Activated T-helper 17 cell treated with anti-CD3 and anti-CD28 coated beads, Interleukin-2, amount 50 U/mL, for 72 hours (primary cell): ENCODE data around the gene GLT6D1. TPM values are rescaled to one million over a fixed set of nuclear protein-coding genes. Genes with fewer than 3 reads are reported as not detected.

Source experiments
- ATAC-seq: fragments of 150-1000 bp; cut with Tn5 transposase; replicated peaks from 2 replicates; pipeline ENCODE4 v1.10.0; 2021; ENCODE audit warnings: mild to moderate bottlenecking, moderate library complexity
- H3K27ac Mint-ChIP-seq: one replicate; pipeline ENCODE4 v1.8.0; 2022; ENCODE audit warnings: mixed read lengths
- H3K27me3 Mint-ChIP-seq: one replicate; pipeline ENCODE4 v1.8.0; 2022; ENCODE audit warnings: mixed read lengths
- H3K36me3 Mint-ChIP-seq: one replicate; pipeline ENCODE4 v1.8.0; 2022; ENCODE audit warnings: low read depth, mild to moderate bottlenecking, mixed read lengths
- H3K4me1 Mint-ChIP-seq: one replicate; pipeline ENCODE4 v1.8.0; 2022; ENCODE audit warnings: mixed read lengths
- H3K4me3 Mint-ChIP-seq: one replicate; pipeline ENCODE4 v1.8.0; 2022; ENCODE audit warnings: mild to moderate bottlenecking, mixed read lengths
- H3K9me3 Mint-ChIP-seq: one replicate; pipeline ENCODE4 v1.8.0; 2022; ENCODE audit warnings: mixed read lengths
- total RNA-seq, 2 donors: library from RNA; stranded (reverse); gene quantifications; one replicate each; pipeline ENCODE4 v1.2.3, GENCODE V29; 2022

Gene GLT6D1
- total RNA-seq, 2 donors from 2014 or later = not detected

DNA sequence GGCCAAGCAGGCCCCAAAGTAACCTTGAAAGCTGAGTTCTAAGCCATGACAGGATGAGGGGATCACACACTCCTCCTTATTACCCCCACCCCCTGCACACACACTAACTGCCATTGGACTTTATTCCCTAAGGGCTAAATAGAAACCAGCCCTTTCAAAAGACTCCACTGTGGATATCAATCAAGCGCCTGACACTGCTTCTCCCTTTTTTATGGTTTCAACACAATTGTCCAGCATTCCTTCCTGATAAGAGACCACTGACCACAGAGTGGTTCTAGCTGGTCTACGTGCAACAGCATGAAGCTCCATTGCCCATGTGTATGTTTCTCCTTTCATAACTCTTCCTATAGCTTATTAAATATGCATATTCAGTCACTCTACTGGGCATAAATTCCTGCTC, 43.1 kb downstream of the GLT6D1 start:
- no peak overlapping the region for H3K27ac Mint-ChIP-seq
- H3K9me3 Mint-ChIP-seq = no peaks in the 10 kb centered on the region
- no peaks in the 10 kb centered on the region for H3K4me1 Mint-ChIP-seq
- peaks cover 27% of the 10 kb centered on the region for H3K27me3 Mint-ChIP-seq
- ATAC-seq = no peak
- no peaks in the 10 kb centered on the region for H3K36me3 Mint-ChIP-seq
- no peak overlapping the region for H3K4me3 Mint-ChIP-seq

DNA sequence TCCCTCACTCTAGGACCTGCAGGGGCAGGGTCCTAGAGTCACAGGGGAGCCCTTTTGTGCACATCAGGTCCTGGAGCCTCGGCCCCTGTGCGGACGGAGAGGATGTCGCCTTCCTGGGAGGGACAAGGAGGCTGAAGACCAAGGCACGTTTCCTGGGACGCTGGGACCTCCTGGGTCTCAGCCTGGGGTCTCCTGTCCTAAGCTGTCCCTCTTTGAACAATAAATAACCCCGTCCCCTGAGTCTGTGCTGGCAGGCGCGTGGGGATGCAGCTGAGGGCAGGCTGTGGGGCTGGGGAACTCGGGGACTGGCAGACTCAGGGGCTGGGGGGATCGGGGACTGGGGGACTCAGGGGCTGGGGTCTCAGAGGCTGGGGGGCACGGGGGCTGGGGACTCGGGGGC, 46.7 kb downstream of the GLT6D1 start:
- no peaks in the 10 kb centered on the region for H3K9me3 Mint-ChIP-seq
- H3K4me3 Mint-ChIP-seq = no peak overlapping the region
- H3K27ac Mint-ChIP-seq = no peak overlapping the region
- no peaks in the 10 kb centered on the region for H3K4me1 Mint-ChIP-seq
- peaks cover 24% of the 10 kb centered on the region for H3K27me3 Mint-ChIP-seq
- no peaks in the 10 kb centered on the region for H3K36me3 Mint-ChIP-seq
- no peak for ATAC-seq

DNA sequence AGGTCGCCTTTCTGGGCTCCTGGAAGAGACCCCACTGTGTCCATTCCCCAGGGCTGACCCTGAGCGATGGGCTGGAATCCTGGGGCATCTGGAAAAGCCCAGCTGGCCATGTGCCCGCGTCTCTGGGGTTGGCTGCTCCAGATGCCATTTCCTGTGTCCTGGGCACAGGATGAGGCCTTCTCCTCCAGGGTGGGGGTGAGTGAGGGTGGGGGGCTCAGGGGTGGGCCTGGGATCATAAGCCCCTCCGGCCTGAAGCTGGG, 47.1 kb downstream of the GLT6D1 start:
- no peak for ATAC-seq
- Mint-ChIP-seq H3K36me3 (no peaks in the 10 kb centered on the region), H3K4me3 (no peak overlapping the region), H3K9me3 (no peaks in the 10 kb centered on the region), H3K27ac (no peak overlapping the region), H3K27me3 (peaks cover 24% of the 10 kb centered on the region), H3K4me1 (no peaks in the 10 kb centered on the region)

DNA sequence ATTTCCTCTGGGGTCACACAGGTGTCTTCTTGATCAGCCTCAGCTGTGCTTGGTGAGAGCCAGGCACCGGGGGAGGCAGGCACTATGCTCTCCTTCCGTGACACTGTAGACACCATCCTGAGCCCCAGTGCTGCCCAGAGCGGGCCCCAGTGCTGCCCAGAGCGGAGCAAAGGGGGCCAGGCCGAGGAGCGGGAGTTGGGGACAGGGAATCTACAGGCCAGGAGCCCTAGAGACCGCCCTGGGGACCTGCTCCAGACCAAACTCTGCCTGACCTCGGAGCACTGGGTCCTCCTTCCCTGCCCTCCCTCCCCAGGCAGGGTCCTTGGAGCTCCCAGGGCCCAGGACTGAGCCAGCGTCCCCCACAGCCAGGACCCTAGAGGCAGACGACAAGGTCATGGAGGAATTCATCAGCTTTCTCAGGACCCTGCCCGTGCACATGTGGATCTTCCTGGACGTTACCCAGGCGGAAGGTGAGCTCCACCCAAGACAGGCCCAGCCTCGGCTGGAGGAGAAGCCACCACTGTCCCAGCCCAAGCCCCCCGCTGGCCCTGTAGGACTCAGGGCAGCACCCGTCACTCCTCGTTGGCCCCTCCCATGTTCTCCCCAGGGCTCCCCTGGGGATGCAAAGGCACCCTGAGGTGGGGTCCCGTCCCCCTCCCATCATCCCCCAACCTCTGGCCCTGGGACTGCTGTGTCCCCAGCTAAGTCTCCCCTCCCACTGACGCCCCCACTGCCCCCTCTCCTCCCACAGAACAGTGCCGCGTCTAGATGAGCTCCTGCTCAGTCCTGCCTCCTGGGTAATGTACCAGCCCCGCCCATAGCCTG, 47.6 kb downstream of the GLT6D1 start:
- H3K36me3 Mint-ChIP-seq = no peaks in the 10 kb centered on the region
- H3K4me3 Mint-ChIP-seq = no peak overlapping the region
- ATAC-seq = no peak
- no peak overlapping the region for H3K27ac Mint-ChIP-seq
- peaks cover 20% of the 10 kb centered on the region for H3K27me3 Mint-ChIP-seq
- no peaks in the 10 kb centered on the region for H3K9me3 Mint-ChIP-seq
- no peaks in the 10 kb centered on the region for H3K4me1 Mint-ChIP-seq

DNA sequence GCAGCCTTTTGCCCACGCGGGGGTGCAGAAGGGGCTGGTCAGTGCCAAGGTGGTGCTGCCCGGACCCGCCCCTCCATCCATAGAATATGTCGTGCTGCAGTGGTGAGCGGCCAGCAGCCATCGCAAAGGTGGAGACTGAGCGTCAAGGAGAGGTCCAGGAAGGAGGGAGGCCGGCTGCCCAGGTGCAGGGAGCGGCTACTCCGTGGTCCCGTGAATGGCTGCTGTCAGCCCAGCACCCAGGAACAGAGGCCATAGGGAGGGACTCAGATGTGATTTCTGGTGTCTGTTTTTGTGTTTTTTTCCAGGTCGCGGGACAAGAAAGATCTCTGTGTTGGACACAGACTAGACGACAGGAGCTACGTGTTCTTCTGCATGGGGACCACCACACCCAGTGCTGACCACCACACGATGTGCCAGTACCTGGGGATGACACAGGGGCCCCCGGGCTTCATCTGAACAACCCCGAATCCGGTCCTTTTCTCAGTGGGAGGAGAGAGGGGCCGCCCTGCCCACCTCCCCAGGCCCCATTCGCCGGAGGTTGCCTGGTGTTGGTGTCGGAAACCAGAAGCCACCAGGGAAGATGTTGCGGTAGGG, 48.8 kb downstream of the GLT6D1 start:
- ATAC-seq = no peak
- H3K36me3 Mint-ChIP-seq = no peaks in the 10 kb centered on the region
- H3K4me1 Mint-ChIP-seq = no peaks in the 10 kb centered on the region
- no peak overlapping the region for H3K4me3 Mint-ChIP-seq
- H3K27me3 Mint-ChIP-seq = peaks cover 16% of the 10 kb centered on the region
- no peak overlapping the region for H3K27ac Mint-ChIP-seq
- no peaks in the 10 kb centered on the region for H3K9me3 Mint-ChIP-seq

DNA sequence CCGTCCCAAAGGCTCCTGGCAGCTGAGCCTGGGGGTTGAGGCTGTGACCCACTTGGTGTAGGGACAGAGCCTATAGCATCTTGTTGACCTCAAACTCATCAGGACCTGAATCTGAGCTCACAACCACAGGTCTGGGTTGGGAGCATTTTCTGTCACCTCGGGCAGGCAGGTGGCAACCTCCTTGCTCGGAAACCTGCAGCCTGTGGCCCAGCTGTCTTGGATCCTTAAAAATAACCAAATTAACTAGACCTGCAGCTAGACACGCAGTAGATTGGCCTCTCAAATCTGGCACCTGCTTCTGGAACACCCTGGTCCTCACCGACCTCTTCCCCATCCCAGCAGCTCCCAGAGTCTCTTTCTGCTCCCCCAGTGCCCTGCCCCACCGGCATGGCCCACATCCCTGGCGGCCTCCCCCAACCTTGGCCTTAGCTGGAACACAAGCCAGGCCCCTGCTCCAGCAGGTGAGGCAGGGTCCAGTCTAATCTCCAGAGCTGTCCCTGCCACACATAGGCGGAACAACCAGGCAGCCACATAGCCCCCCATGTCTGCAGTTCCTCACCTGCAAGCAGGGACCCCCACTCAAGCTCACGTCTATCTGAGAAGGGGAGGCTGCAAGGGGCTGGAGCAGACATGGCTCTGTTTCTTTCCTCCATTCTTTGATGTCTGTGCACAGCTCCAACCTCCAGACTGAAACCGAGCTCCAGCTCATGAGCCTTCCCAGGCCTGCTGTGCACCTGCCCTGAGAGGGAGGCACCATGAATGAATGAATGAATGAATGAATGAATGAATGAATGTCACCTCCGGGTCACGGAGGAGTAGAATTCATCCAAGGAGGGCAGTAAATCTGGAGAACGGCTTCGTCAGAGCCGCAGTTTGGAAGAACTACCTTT, 49.5 kb downstream of the GLT6D1 start:
- no peak for ATAC-seq
- Mint-ChIP-seq H3K4me3 (no peak overlapping the region), H3K27ac (no peak overlapping the region), H3K4me1 (no peaks in the 10 kb centered on the region), H3K36me3 (no peaks in the 10 kb centered on the region), H3K9me3 (no peaks in the 10 kb centered on the region), H3K27me3 (peaks cover 16% of the 10 kb centered on the region)

DNA sequence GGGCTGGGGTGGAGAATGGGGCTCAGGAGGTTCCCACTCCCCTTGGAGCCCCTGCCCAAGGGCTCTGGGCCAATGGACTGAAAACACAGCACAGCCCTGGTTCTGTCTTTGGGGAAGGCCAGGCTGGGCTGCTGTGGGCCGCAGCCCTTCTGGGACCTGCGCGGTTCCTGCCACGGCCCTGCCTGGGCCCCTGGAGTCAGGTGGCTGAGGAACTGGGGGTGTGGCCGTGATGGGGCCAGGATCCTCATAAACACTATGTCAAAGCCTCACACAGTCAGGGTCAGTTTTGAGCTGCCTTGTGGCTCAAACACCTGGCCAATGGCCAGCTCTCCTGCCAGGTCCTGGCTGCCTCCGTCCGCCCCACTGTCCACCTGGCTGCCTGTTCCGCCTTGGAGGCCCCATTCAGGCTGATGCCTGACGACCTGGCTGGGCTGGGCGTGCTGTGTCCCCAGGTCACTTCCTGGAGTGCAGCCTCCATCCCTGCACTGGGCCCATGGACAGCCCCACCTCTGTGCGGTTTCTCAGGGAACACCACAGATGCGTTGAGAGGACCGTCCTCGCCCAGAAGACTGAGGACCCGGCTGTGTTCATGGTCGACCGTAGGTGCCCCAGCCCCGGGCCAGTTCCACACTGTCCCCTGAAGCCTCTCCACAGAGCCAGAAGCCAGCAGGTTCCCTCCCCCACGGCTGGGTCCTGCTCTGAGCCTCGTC, 50.3 kb downstream of the GLT6D1 start:
- H3K27ac Mint-ChIP-seq = no peak overlapping the region
- no peaks in the 10 kb centered on the region for H3K4me1 Mint-ChIP-seq
- H3K27me3 Mint-ChIP-seq = peaks cover 19% of the 10 kb centered on the region
- H3K9me3 Mint-ChIP-seq = no peaks in the 10 kb centered on the region
- H3K36me3 Mint-ChIP-seq = no peaks in the 10 kb centered on the region
- no peak for ATAC-seq
- H3K4me3 Mint-ChIP-seq = no peak overlapping the region

DNA sequence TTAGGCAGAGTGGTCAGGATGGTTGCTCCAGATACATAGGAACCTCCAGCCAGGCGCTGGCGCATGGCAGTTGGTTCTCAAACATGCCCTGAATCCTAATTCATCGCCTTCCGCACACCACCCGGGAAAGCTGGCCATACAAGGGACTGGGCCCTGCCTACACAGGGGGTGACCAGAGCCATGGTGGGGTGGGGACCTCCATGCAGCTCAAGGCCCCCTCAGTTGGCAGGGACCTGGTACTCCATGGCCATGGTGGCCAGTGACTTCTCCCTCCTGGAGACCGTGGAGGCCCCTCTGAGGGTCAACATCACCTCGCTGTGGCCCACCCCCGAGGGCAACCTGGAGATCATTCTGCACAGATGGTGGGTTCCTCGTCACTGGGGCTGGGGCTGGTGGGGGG, 51.0 kb downstream of the GLT6D1 start:
- no peaks in the 10 kb centered on the region for H3K4me1 Mint-ChIP-seq
- no peaks in the 10 kb centered on the region for H3K36me3 Mint-ChIP-seq
- H3K27me3 Mint-ChIP-seq = peaks cover 14% of the 10 kb centered on the region
- no peak overlapping the region for H3K27ac Mint-ChIP-seq
- ATAC-seq = no peak
- H3K4me3 Mint-ChIP-seq = no peak overlapping the region
- H3K9me3 Mint-ChIP-seq = no peaks in the 10 kb centered on the region

DNA sequence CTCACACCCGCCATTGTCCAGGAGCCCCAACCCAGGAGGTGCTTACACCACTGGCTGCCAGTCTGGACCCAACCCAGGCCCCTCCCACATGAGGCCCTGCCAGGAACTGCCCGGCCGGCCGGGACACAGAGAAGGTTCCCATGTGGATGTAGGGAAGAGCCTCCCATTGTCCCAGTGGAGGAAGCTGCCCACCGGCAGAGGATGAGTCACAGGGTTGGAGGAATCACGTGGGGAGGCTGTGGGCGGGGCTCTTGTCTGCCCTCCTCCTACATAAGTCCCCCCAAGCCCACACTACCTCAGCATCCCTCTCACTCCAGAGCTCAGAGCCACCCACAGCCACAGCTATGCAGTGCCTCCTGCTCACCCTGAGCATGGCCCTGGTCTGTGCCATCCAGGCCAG, 51.7 kb downstream of the GLT6D1 start:
- Mint-ChIP-seq H3K36me3 (no peaks in the 10 kb centered on the region), H3K4me1 (no peaks in the 10 kb centered on the region), H3K27ac (no peak overlapping the region), H3K4me3 (no peak overlapping the region), H3K27me3 (peaks cover 10% of the 10 kb centered on the region), H3K9me3 (no peaks in the 10 kb centered on the region)
- no peak for ATAC-seq

DNA sequence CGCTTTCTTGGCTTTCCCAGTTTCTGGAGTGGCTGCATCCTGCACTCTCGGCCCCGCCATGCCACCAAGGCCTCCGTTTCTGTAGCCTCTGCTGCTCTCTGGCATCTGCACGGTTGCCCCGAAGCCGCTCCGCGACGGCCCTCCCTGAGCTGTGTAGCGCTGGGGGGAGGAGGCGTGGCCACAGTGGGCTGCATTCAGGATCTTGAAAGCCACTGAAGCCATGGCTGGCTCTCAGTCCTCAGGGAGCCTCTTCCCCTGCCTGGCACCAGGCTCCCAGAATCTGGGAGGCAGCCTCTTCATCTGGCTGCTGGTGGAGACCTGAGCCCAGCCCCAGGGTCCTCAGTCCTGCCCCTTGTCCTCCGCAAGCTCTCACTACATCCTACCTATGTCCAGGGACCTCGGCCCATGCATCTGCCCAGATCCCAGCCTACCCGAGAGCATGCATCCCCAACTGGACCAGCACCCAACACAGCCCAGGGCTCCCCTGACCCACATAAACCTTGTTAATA, 52.7 kb downstream of the GLT6D1 start:
- Mint-ChIP-seq H3K27ac (no peak overlapping the region), H3K4me1 (no peaks in the 10 kb centered on the region), H3K9me3 (no peaks in the 10 kb centered on the region), H3K27me3 (peaks cover 12% of the 10 kb centered on the region), H3K4me3 (no peak overlapping the region), H3K36me3 (no peaks in the 10 kb centered on the region)
- no peak for ATAC-seq

DNA sequence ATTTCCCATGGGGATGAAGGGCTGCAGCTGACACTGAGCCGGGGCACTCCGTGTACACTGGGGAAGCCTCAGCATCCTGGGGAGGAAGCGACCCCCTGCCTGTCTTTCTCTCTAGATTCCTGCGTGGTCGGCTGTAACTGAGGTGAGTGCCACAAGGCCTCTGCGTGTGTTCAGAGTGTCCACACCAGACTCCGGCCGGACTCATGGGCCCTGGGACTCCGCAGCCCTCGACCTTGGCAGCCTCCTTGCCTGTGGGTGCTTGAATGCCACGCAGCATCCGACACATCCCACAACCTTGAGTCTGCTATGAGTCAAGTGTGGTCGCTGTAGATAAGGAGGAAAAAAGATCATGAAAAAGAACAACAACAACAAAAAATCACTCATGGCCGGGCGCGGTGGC, 54.4 kb downstream of the GLT6D1 start:
- no peaks in the 10 kb centered on the region for H3K4me1 Mint-ChIP-seq
- ATAC-seq = no peak
- no peak overlapping the region for H3K27ac Mint-ChIP-seq
- no peaks in the 10 kb centered on the region for H3K36me3 Mint-ChIP-seq
- peaks cover 9% of the 10 kb centered on the region for H3K27me3 Mint-ChIP-seq
- H3K9me3 Mint-ChIP-seq = no peaks in the 10 kb centered on the region
- H3K4me3 Mint-ChIP-seq = no peak overlapping the region

DNA sequence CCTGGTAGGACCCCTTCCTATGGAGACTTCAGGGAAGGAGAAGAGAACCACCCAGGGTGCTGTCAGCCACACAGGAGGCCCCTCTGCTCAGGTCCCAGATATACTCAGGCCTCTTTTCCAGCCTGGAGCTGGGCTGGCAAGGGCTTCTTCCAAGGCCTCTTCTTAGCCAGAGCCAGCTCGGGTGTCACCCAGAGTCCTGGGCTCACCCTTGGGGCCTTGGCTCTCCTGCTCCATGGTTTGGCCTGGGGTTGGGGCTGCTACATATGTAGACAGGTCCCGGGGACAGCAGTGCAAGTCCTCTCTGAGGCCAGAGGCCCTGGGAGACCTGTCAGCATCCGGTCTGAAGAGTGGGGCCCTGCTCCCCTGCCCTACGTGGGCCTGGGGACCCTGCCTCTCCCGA, 55.0 kb downstream of the GLT6D1 start:
- H3K27ac Mint-ChIP-seq = no peak overlapping the region
- H3K27me3 Mint-ChIP-seq = peaks cover 7% of the 10 kb centered on the region
- H3K9me3 Mint-ChIP-seq = no peaks in the 10 kb centered on the region
- H3K4me1 Mint-ChIP-seq = no peaks in the 10 kb centered on the region
- ATAC-seq = no peak
- H3K36me3 Mint-ChIP-seq = no peaks in the 10 kb centered on the region
- no peak overlapping the region for H3K4me3 Mint-ChIP-seq

DNA sequence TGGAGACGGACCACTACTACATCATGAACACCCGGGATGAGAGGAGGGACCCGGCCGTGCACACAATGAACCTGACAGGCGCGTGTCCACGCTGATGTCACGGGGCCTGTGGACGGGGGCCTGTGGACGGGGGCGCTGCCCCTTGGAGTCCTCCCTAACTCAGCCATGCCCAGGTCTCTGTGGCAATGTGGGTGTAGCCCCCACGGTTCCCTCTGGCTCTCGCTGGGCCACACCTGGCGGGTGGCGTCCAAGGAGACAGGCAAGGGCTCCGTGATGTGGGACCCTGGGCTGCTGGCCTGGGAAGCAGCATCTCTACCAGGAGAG, 55.7 kb downstream of the GLT6D1 start:
- Mint-ChIP-seq H3K27me3 (peaks cover 7% of the 10 kb centered on the region), H3K27ac (no peak overlapping the region), H3K4me3 (no peak overlapping the region), H3K36me3 (no peaks in the 10 kb centered on the region), H3K9me3 (no peaks in the 10 kb centered on the region), H3K4me1 (no peaks in the 10 kb centered on the region)
- no peak for ATAC-seq

DNA sequence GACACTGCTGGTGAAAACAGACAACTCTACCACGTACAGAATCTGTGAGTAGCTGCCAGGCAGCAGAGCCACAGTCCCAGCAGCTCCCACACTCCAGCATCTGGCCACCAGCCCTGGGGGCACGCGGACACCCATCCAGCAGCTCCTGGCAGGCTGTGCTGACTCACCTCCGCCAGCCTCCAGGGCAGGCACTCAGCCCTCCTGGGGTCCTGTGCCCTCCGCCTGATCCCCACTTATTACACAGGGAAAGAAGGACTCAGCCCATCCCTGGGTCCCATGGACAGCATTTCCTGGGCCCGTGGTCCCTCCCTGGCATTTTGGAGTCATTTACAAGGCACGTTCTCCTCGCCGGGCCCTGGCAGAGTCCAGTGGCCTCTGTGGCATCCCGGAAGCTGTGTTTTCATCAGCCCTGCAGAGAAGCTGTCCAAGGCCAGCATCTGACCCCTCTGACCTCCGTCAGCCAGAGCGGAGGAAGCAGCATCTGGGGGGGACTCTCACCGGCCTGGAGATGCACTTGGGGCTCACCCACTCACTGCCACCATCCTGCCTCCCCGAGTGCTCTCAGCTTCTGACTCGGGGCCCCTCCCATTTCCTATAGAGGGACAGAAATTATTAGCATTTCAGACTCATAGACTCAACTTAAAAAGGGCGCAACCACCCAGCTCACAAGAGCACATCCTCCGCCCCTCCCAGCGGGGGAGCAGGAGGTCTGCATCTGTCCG, 56.2 kb downstream of the GLT6D1 start:
- H3K27me3 Mint-ChIP-seq = peaks cover 7% of the 10 kb centered on the region
- H3K4me3 Mint-ChIP-seq = no peak overlapping the region
- no peaks in the 10 kb centered on the region for H3K9me3 Mint-ChIP-seq
- no peaks in the 10 kb centered on the region for H3K4me1 Mint-ChIP-seq
- H3K36me3 Mint-ChIP-seq = no peaks in the 10 kb centered on the region
- H3K27ac Mint-ChIP-seq = no peak overlapping the region
- no peak for ATAC-seq
